HG03039 (cell line): ENCODE measurements around the gene TRMT112.
"Not testable (repeated sequence)": the region's sequence is repeated elsewhere in the genome, so short reads cannot be mapped to it uniquely, and the experiment has no call there.

Experiments used
- ATAC-seq: cut with Tn5 transposase; IDR thresholded peaks from one replicate; pipeline ENCODE4 v1.9.1; 2021; ENCODE audit warnings: mild to moderate bottlenecking, moderate library complexity; ENCODE audit not compliant: unreplicated experiment

TRMT112 gene

DNA sequence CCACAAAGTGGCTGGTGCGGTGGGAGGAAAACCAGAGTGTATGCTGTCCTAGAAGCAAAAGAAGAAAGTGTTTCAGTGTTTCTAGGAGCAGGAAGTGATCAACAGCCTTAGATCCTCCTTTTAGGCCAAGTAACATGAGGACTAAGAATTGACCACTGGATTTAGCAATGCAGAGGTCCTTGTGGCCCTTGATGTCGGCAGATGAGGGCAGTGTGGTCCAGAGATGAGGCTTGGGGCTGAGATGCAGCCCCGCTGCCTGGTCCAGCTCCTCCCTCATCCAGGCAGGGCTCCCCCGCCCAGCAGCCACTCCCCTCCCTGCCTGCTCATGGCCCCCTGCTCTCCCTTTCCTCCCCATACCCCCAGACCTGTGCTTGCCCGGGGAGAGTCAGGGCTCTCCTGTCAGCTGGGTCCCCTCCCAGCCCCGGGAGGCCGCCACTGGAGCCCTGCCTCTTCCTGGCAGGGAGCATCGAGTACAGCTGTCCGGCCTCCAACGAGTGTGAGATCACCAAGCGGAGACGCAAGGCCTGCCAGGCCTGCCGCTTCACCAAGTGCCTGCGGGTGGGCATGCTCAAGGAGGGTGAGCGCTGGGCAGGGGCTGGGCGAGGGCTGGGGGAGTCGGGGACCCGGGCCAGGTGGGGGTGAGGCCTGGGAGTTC, 3.7 kb downstream of the TRMT112 start:
- ATAC-seq: no peak

DNA sequence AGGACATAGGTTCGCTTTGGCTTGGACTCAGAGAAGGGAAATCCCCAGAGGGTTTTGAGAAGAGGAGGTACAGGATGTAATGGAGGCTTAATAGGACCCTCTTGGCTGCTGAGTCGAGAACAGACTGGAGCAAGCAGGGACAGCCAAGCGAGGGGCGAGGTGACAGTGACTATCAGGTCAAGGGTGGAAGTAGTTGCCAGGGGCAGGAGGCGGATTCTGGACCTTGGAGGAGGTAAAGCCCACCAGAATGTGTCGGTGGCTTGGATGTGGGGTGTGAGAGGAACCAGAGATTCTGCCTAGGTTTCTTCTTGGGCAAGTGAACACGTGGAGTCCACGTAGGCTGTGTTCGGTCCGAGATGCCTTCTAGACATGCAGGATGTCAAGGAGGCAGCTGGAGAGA, 4.4 kb downstream of the TRMT112 start:
- ATAC-seq: no peak

DNA sequence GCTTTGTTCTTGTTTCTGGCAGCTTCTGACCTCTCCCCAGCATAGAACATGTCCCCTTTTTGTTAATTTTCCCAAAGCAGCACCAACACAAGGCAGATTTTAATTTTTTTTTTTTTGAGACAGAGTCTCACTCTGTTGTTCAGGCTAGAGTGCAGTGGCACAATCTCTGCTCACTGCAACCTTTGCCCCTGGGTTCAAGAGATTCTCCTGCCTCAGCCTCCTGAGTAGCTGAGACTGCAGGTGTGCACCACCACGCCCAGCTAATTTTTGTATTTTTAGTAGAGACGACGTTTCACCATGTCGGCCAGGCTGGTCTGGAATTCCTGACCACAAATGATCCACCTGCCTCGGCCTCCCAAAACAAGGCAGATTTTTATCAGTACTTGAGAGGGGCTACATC, 9.6 kb downstream of the TRMT112 start:
- ATAC-seq: not testable (repeated sequence)

DNA sequence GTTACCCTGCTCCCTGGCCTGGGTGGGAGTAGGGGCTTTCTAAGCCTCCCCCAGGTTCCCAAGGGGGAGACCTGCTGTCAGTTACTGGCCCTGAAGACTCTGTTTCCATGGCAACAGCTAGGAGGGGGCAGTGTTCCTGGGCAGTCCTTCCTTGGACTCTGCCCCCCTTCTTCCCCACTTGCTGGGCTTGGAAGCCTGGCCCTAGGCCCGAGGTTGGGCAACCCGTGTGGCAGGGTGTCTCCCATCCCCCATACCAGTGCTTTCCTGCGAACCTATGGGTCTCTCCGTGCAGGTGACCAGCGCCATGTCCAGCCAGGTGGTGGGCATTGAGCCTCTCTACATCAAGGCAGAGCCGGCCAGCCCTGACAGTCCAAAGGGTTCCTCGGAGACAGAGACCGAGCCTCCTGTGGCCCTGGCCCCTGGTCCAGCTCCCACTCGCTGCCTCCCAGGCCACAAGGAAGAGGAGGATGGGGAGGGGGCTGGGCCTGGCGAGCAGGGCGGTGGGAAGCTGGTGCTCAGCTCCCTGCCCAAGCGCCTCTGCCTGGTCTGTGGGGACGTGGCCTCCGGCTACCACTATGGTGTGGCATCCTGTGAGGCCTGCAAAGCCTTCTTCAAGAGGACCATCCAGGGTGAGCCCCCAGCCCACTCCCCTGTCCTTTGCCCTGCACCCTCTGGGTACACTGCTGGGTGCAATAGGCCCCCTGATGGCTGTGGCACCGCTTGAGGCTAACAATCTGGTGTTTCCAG, 10.3 kb downstream of the TRMT112 start:
- ATAC-seq: no peak

DNA sequence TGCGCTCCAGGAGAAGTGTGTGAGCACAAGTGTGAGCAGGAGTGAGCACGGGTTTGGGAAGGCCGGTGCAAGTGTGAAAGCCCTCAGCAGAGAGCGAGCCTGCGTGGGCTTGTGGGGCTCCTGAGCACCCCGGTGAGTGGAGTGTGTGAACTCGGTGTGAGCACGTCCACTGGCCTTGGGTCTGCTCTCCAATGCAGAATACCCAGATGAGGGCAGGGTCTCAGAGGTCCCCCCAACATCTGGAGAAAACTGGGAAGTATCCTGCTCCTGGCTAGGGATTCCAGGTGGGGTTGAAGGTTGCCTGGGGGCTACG, 10.8 kb downstream of the TRMT112 start:
- no peak for ATAC-seq

GRCh38 chr11:64305691-64306562, 11.4 kb downstream of the TRMT112 start:
- ATAC-seq: no peak

- peak; percentile 65 for ATAC-seq
Measured at GRCh38 chr11:64305075-64305690, 12.2 kb downstream of the TRMT112 start, which contains the start of gene ESRRA. Gene ESRRA, plus strand, starts transcription at chr11:64305524. Its CDS starts 1,656 bp downstream, at chr11:64307180.

GRCh38 chr11:64304316-64305072, 12.9 kb downstream of the TRMT112 start:
- ATAC-seq: peak; percentile 3

DNA sequence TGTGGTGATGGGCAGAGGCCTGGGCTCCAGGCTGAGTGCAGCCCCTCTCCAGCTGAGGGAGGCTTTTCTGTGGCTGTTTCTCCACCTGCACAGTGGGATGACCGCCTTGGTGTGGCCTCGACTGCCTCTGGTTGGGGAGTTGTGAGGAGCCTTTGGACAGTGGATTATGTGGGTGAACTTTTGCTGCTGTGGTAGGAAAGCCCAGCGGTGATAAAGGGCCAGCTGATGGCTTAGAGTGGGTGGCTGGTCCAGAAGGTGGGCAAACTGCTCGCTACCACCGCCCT, 13.4 kb downstream of the TRMT112 start:
- ATAC-seq: no peak

GRCh38 chr11:64303109-64304031, 14.0 kb downstream of the TRMT112 start:
- no peak for ATAC-seq

DNA sequence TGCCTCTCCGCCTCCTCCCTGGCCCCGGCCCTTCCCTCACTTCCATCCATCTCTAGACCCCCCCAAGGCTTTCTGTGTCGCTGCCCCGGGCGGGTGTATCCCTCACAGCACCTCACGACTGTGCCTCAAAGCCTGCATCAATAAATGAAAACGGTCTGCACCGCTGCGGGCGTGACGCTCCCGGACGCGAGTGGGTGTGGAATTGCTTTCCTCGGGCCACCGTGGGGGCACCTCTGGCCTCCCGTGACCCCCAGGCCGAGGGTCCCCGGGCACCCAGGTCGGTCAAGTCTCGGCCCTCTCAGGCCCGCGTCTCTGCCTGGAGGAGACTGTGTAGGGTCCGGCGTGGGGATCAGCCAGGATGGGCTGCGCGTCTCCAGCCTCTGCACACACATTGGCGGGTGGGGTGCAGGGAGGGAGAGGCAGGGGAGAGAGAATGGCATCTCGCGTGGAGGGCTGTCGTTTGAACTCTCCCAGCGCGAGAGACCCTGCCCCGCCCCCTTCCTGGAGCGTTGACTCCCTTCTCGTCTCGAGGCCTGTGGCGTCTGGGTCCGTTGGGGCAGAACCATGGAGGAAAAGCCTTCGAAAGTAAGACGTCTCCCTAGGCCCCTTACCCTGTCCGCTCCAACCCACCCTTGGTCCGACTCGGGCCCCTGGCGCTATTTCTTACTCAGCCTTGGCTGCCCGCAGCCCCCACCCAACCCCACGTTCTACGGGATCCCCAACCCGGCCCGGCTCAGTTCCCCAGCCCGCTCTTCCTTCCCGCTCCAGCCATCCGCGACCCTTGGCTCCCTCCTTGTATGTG, 17.3 kb downstream of the TRMT112 start, which contains the start of gene CATSPERZ:
Gene CATSPERZ (plus strand): TSS at position 512 of the 802 bp plus-strand sequence. CDS start 53 bp downstream, at position 565.
- no peak for ATAC-seq

GRCh38 chr11:64298966-64299846, 18.2 kb downstream of the TRMT112 start:
- ATAC-seq: no peak

- no peak for ATAC-seq
Measured at GRCh38 chr11:64297699-64298358, 19.5 kb downstream of the TRMT112 start.

DNA sequence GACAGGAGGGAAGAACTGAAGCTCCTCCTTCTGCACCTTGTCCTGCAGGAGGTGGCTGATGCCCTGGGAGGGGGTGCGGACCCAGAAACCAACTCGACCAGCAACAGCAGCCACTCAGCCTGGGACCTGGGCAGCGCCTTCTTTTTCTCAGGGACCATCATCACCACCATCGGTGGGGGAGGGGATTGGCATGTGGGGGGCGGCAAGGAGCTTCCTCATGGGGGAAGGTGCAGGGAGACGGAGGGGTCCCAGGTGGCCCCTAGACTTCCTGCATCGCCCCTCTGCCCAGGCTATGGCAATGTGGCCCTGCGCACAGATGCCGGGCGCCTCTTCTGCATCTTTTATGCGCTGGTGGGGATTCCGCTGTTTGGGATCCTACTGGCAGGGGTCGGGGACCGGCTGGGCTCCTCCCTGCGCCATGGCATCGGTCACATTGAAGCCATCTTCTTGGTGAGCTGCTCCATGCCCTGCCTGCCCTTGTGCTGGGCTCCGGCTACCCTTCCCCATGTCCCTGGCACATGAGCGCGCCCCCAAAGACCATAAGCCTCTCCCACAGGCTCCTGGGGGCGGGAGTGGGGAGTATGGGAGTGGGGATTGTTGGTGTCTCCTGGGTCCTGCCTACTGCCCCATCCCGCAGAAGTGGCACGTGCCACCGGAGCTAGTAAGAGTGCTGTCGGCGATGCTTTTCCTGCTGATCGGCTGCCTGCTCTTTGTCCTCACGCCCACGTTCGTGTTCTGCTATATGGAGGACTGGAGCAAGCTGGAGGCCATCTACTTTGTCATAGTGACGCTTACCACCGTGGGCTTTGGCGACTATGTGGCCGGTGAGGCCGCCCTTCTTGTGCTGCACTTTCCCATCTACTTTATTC, 20.3 kb downstream of the TRMT112 start:
- ATAC-seq: no peak

GRCh38 chr11:64296236-64296635, 21.1 kb downstream of the TRMT112 start:
- ATAC-seq: no peak

DNA sequence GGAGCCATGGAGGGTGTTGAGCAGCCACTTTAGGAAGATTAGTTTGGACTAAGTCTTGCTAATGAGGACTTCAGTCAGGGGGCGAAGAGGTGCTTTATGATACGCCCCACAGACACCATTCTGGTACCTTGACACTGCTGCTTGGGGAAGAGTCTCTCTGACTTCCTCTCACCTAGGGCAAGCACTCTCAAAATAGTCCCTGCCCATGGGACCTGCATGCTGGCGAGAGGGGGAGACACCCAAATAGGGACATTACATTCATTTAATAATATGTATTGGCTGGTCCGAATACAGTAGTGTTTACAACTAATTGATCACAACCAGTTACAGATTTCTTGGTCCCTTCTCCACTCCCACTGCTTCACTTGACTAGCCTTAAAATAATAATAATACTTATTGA, 21.6 kb downstream of the TRMT112 start:
- no peak for ATAC-seq
